ENCODE measurements around the gene PITX3. TPM values are rescaled to one million over a fixed set of nuclear protein-coding genes. Genes with fewer than 3 reads are reported as not detected.

PITX3 gene
- total RNA-seq, 4 donors from 2014 or later, result not detected

- Histone ChIP-seq H3K4me1 (peaks cover 0 to 30% (median 12%) of the 10 kb centered on the region in 4 donors), H3K27me3 (no peaks in the 10 kb centered on the region), H3K9me3 (no peaks in the 10 kb centered on the region), H3K27ac (no peak overlapping the region), H3K4me3 (no peak overlapping the region), H3K36me3 (peaks cover 0 to 30% (median 0%) of the 10 kb centered on the region in 3 donors)
- no peak for DNase-seq (ENCODE audit: low spot score in 2 of 2)
- TF ChIP-seq EP300 (IDR thresholded peaks at IDR 0.05), result no peak
- no peak for TF ChIP-seq CTCF (IDR thresholded peaks at IDR 0.05)
- TF ChIP-seq POLR2A (IDR thresholded peaks at IDR 0.05), result no peak
- WGBS, 2 donors, result 75 to 82% methylated on average over 4 of the region's 4 CpGs
Measured at GRCh38 chr10:102262744-102263370, 21.5 kb upstream of the PITX3 start.

- TF ChIP-seq EP300 (IDR thresholded peaks at IDR 0.05), result no peak
- TF ChIP-seq CTCF (IDR thresholded peaks at IDR 0.05), result no peak
- no peak for TF ChIP-seq POLR2A (IDR thresholded peaks at IDR 0.05)
- no peak overlapping the region for H3K27ac ChIP-seq
- H3K4me3 ChIP-seq, result no peak overlapping the region
- WGBS, 2 donors, result 66% methylated on average over 6 of the region's 6 CpGs
- no peaks in the 10 kb centered on the region for H3K27me3 ChIP-seq
- peaks cover 0 to 23% (median 9%) of the 10 kb centered on the region in 4 donors for H3K4me1 ChIP-seq
- peaks cover 0 to 31% (median 0%) of the 10 kb centered on the region in 3 donors for H3K36me3 ChIP-seq
- DNase-seq (ENCODE audit: low spot score in 2 of 2), result no peak
- H3K9me3 ChIP-seq, result no peaks in the 10 kb centered on the region
Measured at GRCh38 chr10:102261842-102262241, 20.5 kb upstream of the PITX3 start.

GRCh38 chr10:102261196-102261595, 19.9 kb upstream of the PITX3 start:
- H3K36me3 ChIP-seq, result peaks cover 0 to 36% (median 0%) of the 10 kb centered on the region in 3 donors
- H3K4me3 ChIP-seq, result no peak overlapping the region

GRCh38 chr10:102255404-102255803, 14.1 kb upstream of the PITX3 start:
- 96% methylated on average over 2 of the region's 2 CpGs for WGBS, 2 donors

More at GRCh38 chr10:102261196-102261595, 19.9 kb upstream of the PITX3 start:
- H3K9me3 ChIP-seq, result no peaks in the 10 kb centered on the region
- no peak overlapping the region for H3K27ac ChIP-seq
- peaks cover 0 to 23% (median 9%) of the 10 kb centered on the region in 4 donors for H3K4me1 ChIP-seq
- no peak for DNase-seq (ENCODE audit: low spot score in 2 of 2)
- no peak for TF ChIP-seq POLR2A (IDR thresholded peaks at IDR 0.05)
- TF ChIP-seq EP300 (IDR thresholded peaks at IDR 0.05), result no peak
- TF ChIP-seq CTCF (IDR thresholded peaks at IDR 0.05), result no peak
- H3K27me3 ChIP-seq, result no peaks in the 10 kb centered on the region

More at GRCh38 chr10:102255404-102255803, 14.1 kb upstream of the PITX3 start:
- H3K27ac ChIP-seq, result no peak overlapping the region
- H3K4me1 ChIP-seq, result no peaks in the 10 kb centered on the region
- no peaks in the 10 kb centered on the region for H3K9me3 ChIP-seq
- H3K27me3 ChIP-seq, result no peaks in the 10 kb centered on the region
- TF ChIP-seq POLR2A (IDR thresholded peaks at IDR 0.05) (no peak), CTCF (IDR thresholded peaks at IDR 0.05) (no peak), EP300 (IDR thresholded peaks at IDR 0.05) (no peak)
- H3K4me3 ChIP-seq, result no peak overlapping the region
- no peak for DNase-seq (ENCODE audit: low spot score in 2 of 2)
- H3K36me3 ChIP-seq, result peaks cover 0 to 24% (median 0%) of the 10 kb centered on the region in 3 donors
